ENCODE data around the gene RIPOR1.

Gene RIPOR1

DNA sequence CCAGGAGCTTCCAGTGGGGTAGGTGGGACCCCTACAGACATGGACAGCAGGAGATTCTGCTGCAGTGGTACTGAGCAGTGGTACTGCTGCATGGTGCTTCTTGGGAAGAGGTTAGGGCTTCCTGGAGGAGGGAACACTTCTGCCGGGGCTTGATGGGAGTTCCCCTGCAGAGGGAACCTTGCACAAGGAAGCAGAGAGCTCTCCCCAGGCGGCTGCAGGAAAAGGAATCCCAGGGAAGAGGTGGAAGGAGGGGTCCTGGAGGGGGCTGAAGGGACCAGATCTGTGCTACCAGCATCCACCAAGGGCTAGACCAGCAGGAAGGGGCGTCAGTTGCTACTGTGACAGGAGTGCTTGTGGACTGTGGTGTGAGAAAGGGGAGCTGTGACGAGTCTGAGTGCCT is 10.6 kb downstream of the RIPOR1 start:
- no peak for DNase-seq (ENCODE audit: low spot score)

DNA sequence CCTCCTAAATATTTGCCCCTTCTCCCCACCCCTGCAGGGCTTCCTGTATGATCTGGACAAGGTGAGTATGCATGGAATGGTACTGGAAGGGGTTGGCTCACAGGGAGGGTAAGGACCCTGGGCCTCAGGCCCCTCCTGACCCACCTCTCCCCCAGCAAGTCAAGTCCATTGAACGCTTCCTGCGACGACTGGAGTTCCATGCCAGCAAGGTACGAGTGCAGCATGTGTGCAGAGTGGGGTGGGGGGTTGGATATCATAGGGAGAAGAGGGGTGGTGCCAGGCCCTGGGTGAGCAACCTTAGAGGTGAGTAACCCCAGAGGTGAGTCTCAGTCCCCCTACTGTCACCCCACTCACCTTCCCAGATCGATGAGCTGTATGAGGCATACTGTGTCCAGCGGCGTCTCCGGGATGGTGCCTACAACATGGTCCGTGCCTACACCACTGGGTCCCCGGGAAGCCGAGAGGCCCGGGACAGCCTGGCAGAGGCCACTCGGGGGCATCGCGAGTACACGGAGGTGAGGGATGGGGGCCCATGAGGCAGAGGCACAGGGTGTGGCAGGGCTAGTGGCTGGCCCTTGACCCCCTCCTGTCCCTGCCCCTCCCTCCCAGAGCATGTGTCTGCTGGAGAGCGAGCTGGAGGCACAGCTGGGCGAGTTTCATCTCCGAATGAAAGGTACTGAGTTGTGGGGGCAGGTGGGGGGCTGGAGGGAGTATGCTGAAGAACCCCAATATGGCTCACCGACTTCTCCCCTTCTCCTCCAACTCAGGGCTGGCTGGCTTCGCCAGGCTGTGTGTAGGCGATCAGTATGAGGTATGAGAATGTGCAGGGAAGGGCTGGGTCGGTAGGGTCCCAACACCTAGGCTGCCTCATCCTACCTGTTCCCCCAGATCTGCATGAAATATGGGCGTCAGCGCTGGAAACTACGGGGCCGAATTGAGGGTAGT is 11.3 kb downstream of the RIPOR1 start:
- no peak for DNase-seq (ENCODE audit: low spot score)

DNA sequence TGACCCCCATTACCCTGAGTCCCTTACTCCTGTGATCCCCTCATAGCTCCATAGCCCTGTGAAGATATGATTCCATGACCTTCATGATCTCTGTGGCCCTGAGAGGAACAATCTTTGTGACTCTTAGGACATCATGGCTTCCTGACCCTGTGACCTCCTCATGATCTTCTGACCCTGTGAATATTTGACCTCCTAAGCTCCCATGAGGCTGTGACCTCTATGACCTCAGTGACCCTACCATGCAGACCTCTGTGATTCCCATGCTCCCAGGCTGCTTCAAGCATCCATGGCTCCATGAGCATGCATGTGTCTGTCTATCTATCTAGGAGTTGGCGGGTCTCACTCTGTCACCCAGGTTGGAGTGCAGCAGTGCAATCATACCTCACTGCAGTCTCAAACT is 12.1 kb downstream of the RIPOR1 start:
- no peak for DNase-seq (ENCODE audit: low spot score)

DNA sequence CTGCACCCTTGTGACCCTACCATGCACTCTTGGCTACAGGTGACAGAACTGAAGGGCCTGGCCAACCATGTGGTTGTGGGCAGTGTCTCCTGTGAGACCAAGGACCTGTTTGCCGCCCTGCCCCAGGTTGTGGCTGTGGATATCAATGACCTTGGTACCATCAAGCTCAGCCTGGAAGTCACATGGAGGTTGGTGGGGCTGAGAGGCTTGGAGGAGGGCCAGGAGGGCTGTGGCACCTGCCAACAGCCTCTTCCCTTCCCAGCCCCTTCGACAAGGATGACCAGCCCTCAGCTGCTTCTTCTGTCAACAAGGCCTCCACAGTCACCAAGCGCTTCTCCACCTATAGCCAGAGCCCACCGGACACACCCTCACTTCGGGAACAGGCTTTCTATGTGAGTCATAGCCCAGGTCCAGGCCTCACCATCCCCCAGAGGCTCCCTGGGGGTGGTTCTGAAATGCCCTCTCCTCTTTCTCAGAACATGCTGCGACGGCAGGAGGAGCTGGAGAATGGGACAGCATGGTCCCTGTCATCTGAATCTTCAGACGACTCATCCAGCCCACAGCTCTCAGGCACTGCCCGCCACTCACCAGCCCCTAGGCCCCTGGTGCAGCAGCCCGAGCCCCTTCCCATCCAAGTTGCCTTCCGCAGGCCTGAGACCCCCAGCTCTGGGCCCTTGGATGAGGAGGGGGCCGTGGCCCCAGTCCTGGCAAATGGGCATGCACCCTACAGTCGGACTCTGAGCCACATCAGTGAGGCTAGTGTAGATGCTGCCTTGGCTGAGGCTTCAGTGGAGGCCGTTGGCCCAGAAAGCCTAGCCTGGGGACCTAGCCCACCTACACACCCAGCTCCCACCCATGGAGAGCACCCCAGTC is 13.0 kb downstream of the RIPOR1 start:
- DNase-seq (ENCODE audit: low spot score), result no peak

DNA sequence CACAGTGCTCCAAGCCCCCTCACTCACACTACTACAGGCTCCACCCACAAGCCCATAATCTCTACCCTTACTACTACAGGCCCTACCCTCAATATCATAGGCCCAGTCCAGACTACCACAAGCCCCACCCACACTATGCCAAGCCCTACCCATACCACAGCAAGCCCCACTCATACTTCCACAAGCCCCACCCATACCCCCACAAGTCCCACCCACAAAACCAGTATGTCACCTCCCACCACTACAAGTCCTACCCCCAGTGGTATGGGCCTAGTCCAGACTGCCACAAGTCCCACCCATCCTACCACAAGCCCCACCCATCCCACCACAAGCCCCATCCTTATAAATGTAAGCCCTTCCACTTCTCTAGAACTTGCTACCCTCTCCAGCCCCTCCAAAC is 13.8 kb downstream of the RIPOR1 start:
- DNase-seq (ENCODE audit: low spot score), result peak; percentile 88

DNA sequence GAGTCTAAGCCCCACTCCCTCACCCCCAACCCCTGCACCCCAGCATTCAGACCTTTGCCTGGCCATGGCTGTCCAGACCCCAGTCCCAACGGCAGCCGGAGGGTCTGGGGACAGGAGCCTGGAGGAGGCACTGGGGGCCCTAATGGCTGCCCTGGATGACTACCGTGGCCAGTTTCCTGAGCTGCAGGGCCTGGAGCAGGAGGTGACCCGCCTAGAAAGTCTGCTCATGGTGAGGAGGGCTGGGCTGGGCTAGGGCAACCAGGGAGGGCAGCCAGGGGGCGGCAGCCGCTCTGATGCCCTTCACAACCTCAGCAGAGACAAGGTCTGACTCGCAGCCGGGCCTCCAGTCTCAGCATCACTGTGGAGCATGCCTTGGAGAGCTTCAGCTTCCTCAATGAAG is 14.4 kb downstream of the RIPOR1 start:
- no peak for DNase-seq (ENCODE audit: low spot score)

DNA sequence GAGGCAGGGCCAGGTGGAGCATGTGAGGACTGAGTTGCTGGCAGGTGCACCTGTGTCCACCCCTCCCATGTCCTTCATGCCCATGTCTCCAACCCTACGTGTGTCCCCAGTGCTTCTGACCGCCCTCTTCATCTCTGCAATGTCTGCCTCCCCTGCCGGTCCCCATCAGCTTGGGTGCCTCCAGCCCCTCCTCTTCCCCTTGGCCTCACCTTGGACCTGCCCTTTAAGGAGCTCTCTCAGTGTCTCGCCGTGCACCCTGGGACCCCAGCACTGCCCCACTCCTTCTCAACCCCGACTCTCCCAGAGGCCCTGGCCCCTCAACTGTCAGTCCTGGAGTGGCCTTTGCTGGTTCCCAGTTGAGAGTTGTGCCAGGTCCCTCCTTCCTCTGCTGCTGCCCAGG is 15.0 kb downstream of the RIPOR1 start:
- no peak for DNase-seq (ENCODE audit: low spot score)

DNA sequence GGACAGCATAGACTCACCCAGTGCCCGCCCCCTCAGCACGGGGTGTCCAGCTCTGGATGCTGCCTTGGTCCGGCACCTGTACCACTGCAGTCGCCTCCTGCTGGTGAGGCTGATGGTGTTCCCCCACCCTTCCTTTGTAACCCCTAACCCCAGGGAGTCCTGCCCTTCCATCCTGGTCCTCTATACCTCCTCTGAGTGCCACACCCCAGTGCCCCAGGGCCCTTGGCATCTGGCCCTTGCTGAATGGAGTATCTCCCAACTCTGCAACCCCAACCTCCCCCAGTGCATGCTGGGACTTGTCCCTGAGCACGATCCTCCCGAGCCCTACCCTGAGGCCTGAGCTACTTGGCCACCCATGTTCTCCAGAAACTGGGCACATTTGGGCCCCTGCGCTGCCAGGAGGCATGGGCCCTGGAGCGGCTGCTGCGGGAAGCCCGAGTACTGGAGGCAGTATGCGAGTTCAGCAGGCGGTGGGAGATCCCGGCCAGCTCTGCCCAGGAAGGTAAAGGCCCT is 15.8 kb downstream of the RIPOR1 start:
- DNase-seq (ENCODE audit: low spot score), result no peak

DNA sequence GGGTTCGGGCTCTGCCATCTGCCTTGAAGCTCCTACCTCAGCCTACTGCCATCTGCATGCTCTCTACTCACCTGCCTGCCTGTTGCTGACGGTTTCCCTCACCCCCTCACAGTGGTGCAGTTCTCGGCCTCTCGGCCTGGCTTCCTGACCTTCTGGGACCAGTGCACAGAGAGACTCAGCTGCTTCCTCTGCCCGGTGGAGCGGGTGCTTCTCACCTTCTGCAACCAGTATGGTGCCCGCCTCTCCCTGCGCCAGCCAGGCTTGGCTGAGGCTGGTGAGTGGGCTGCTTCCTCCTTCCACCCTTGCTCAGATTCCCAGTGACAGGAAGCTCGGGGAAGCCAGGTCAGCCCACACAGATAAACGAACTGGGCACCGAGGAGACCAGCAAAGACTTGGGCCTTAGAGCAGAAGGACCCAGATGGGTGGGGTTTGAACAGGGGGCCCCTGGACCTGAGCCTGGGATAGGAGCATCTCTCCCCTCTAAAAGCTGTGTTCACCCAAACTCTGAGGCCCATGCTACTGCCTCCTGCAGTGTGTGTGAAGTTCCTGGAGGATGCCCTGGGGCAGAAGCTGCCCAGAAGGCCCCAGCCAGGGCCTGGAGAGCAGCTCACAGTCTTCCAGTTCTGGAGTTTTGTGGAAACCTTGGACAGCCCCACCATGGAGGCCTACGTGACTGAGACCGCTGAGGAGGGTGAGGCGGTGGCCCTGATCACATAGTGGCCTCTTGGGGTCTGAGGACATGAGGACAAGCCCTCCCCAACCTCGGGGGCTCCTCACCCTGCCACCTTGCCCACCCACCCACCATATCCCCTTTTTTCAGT is 16.4 kb downstream of the RIPOR1 start:
- no peak for DNase-seq (ENCODE audit: low spot score)

DNA sequence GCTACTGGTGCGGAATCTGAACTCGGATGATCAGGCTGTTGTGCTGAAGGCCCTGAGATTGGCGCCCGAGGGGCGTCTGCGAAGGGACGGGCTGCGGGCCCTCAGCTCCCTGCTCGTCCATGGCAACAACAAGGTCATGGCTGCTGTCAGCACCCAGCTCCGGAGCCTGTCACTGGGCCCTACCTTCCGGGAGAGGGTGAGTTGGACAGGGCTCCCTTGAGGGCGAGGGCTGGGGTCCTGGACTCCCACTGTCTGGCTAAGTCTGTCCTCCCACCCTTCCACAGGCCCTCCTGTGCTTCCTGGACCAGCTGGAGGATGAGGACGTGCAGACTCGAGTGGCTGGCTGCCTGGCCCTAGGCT is 17.0 kb downstream of the RIPOR1 start:
- no peak for DNase-seq (ENCODE audit: low spot score)

DNA sequence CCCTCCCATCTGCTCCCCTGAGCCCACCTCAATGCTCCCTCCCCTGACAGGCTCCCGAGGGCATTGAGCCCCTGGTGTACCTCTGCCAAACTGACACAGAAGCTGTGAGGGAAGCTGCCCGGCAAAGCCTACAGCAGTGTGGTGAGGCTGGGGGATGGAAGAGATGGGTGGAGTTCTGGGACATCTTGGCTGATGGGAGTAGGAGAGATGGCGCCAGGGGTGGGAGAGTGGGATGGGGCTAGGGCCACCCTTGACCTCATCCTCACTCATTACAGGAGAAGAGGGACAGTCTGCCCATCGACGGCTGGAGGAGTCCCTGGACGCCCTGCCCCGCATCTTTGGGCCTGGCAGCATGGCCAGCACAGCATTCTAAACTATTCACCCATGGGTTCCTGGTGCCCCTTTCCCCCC is 17.5 kb downstream of the RIPOR1 start:
- DNase-seq (ENCODE audit: low spot score), result no peak

DNA sequence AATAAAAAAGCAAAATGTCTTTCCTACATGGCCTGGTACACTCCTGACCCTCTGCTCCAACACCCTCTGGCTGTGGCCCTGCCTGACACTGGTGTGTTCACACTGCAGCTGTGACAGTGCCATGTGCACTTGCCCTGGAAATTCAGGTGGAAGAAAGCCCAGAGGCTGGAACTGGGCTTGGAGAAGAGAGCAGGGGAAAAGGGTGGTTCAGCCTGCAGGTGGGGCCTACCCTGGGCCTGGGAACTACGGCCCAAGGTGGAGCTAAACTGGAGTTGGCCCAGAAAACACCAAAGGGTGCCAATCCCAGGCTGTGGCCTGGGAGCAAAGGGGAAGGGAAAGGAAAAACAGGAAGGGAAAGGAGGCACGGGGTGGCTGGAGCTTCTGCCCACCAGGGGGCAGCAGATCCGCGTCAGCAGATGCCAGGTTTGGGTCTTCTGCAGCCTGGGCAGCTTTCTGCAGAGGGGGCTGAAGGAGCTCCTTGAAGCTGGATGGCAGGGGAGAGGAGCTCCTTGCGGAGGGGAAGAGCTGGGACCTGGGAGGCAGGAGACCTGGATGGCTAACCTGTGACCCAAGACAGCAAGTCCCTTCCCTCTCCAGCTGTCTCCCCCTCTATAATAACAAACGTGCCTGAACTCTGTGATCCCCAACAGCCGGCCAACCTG is 18.3 kb downstream of the RIPOR1 start:
- DNase-seq (ENCODE audit: low spot score), result peak; percentile 83

DNA sequence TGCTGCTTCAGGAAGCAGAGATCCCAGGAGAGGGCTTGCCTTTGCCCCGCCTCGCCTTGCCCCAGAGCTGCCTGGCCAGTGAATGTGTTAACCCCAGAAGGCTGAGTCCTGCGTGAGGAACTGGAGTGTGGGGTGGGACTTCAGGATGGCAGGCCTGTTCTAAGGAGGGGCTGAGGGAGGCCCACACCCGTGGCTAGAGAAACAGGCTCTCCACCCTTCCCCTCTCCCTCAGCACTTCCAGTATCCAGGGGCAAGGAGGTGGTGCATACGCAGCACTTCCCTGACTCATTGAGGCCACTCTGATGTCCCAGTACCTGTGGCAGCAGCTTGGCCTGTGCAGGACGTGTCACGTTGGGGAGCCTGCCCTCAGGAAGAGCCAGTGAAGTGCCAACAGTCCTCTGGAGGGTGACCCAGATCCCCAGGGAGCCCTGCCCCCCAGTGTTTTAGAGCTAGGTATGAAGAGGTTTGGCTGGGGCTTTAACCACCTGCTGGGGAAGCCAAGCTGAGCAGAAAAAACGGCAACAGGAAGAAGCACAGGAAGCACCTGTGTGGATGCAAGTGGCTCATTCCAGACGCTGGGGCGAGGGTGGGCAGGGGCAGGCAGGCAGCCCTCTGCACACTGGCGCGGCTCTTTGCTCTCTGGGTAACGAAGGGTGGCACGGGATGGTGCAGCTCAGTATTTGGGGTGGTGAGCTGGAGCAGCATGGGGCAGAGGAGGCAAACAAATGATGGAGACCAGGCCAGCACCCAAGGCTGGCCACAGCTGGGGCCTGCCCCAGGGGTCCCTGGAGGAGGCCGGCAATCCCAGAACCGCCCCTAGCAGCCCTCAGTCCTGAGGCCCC is 19.0 kb downstream of the RIPOR1 start:
- DNase-seq (ENCODE audit: low spot score), result no peak

DNA sequence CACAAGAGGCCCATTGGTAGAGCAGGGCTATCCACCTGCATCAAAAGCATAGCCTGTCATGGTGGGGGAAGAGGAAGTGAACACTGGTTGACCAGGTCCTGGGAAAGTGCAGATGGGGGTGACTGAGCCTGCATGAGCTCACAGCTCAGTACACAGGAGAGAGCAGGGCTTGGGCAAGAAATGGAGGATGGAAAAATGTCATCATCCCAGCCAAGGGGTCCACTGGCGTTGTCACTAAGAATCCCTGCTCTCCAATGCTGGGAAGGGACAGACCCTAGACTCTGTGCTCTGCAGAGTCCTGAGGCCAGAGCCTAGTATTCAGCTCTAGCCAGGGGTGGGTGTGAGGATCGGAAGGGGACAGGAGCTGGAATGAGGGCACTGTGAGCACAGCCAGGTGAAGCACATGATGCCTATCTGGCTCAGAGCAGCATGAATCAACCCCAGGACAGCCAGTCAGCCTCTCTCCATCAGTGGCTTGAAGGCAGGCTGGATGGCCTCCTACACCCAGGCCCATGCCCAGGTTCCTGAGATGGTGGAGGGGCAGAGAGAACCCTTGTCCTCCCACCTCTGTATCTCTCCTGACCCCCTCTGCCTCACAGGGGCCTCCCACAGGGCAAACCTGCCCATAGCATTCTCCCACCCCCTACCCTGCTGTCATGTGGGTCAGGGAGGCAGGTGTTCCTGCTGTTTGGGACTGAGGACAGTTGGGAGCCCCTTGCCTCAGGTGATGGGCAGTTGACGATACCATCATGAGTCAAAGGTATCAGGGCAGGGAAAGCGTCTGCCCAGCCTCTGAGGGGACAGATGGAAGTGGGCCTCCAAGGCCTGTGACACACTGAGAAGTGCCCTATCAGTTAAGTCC is 19.9 kb downstream of the RIPOR1 start:
- DNase-seq (ENCODE audit: low spot score), result no peak

DNA sequence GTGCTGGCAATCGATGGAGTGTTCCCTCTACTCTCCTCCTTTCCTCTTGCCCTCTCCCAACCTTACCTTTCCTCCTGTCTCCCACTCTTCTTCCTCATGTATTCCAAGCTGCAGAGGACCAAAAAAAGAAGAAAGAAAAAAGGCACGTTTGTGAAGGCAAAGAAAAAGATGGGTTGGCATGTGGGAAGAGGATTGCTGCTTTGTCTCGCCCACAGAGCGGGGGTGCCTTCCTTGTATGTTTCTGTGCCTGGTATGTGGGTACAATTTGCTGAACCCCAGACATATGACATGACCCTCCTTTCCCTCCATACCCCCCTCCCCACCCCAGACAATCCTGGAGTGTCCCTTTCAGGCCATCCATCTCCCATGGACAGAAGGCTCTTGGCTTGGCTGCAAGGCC is 20.6 kb downstream of the RIPOR1 start:
- no peak for DNase-seq (ENCODE audit: low spot score)

DNA sequence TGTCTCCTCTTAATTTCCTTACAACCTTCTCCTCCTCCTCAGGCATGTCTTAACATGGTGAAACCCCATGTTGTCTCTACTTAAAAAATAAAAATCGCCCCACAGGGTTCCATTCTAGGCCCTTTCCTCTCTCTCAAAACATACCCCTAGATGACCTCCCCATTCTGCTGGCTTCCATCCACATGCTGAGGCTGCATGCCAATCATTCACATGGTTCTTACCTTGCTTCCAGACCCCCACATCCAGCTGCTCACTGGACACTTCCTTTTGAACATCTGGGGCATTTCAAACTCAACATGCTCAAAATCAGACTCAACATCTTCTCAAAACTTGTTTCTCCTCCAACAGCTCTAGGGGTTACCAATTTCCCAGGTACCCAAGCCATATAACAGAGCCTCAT is 21.3 kb downstream of the RIPOR1 start:
- no peak for DNase-seq (ENCODE audit: low spot score)

DNA sequence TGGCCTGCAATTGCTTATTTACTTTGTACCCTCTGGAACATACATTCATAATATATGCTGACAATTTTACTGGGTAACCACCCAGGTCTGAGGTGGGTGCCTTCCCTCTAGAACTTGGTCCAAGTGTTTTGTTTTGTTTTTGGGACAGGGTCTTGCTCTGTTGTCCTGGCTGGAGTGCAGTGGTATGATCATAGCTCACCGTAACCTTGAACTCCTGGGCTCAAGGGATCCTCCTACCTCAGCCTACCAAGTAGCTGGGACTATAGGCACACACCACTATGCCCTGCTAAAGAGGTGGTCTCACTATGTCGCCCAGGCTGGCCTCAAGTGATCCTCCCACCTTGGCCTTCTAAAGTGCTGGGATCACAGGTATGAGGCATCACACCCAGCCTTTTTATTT is 22.5 kb downstream of the RIPOR1 start:
- DNase-seq (ENCODE audit: low spot score), result no peak

DNA sequence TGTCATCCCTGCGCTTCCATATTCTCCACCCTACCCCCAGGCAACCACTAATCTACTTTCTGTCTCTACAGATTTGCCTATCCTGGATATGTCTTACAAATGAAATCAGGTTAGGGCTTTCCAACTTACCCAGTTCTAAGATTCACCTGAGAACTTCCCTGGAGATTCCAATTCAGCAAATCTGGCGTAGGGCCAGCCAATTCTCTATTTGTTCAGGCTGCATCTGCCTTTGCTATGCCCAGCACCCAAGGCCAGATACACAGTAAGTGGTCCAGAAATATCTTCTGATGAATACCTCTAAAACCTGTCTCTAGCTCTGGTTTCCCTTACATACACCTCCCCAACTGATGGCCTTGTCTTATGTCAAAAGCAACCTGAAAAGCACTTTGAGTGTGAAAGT is 23.3 kb downstream of the RIPOR1 start:
- DNase-seq (ENCODE audit: low spot score), result no peak

DNA sequence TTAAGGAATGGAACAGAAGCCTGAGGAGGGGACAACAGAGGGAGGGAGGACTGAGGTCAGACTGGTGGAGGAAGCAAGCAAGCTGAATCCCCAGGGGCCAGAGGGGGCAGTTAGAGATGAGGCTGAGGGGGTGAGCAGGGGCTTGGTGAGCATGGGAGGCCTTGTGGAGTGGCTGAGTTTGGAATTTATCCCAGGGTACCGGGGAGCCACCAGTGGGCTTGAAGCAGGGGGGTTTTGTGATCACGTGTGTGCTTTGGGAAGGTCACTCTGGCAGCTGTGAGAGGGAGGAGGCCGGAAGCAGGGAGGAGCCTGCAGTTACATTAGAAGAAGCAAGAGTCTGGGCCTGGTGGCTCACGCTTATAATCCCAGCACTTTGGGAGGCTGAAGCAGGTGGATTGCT is 23.8 kb downstream of the RIPOR1 start:
- DNase-seq (ENCODE audit: low spot score), result no peak

DNA sequence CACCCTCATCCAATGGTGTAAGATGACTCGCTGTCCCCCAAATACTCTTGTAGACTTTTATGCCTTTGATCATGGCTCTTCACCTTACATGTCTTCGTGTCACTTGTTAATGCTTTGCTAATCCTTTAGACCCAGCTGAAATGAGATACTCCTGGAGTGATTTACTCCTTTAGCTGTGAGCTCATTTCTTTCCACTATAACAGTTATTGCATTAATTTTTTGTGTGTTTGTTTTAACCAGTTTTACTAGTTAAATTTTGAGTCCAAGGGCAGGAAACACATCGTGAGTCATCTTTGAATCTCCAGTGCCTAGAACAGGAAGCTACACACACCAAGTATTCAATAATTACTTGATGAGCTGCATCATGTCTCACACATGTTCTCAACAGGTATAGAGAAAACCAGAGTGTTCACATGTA is 27.2 kb downstream of the RIPOR1 start:
- peak; percentile 12 for DNase-seq (ENCODE audit: low spot score)

All from AG08396 (cell line).